SH-SY5Y (cell line): Measurements from ENCODE around the gene HSD3B7.

ENCODE experiments used
- GATA2 ChIP-seq: IDR thresholded peaks from 2 replicates; pipeline ENCODE4 v1.6.1; 2011; ENCODE audit warnings: mild to moderate bottlenecking, low read depth, low read length
- GATA3 ChIP-seq: IDR thresholded peaks from 2 replicates; pipeline ENCODE4 v1.6.1; 2011; ENCODE audit warnings: low read depth, mild to moderate bottlenecking, low read length, moderate library complexity

- TF ChIP-seq GATA2 (no peak), GATA3 (no peak)
Observed at GRCh38 chr16:30946671-30947540, 38.1 kb upstream of the HSD3B7 start.
